Bronchial epithelial cell (primary cell): ENCODE data around the gene CXCL3. TPM values are rescaled to one million over a fixed set of nuclear protein-coding genes. Genes with fewer than 3 reads are reported as not detected.
A peak's percentile ranks its signal among the peaks of the same experiment; 100 is the strongest.

Experiments used
- DNase-seq: peaks from one replicate; pipeline ENCODE4 v3.0.0-alpha.2; 2010; ENCODE audit warnings: low read depth
- FAIRE-seq: peaks from 2 replicates; lab custom pipeline; 2011; peaks lifted over from hg19 to GRCh38; lab: Jason Lieb, UNC
- H3K27me3 ChIP-seq: 2 replicates; pipeline ENCODE4 v1.5.1; 2011; ENCODE audit warnings: low read length; ENCODE audit not compliant: control insufficient read depth, insufficient read depth
- H3K36me3 ChIP-seq: 2 replicates; pipeline ENCODE4 v1.5.1; 2011; ENCODE audit warnings: low read length; ENCODE audit not compliant: control insufficient read depth, insufficient read depth
- H3K4me3 ChIP-seq: 2 replicates; pipeline ENCODE4 v1.5.1; 2011; ENCODE audit warnings: mild to moderate bottlenecking, low read depth, low read length, control low read depth
- CTCF ChIP-seq: IDR thresholded peaks from 2 replicates; pipeline ENCODE4 v1.5.1; 2011; ENCODE audit warnings: mild to moderate bottlenecking, moderate library complexity, low read length, control low read depth, inconsistent platforms; ENCODE audit not compliant: insufficient read depth, severe bottlenecking
- total RNA-seq: library from RNA; depleted of rRNA; stranded (reverse); fragments of >200 nt; gene quantifications from 2 replicates; pipeline ENCODE4 v1.2.1, GENCODE V29; 2014

The CXCL3 gene
- total RNA-seq, 1 donor from 2014 or later: 0.26 TPM

DNA sequence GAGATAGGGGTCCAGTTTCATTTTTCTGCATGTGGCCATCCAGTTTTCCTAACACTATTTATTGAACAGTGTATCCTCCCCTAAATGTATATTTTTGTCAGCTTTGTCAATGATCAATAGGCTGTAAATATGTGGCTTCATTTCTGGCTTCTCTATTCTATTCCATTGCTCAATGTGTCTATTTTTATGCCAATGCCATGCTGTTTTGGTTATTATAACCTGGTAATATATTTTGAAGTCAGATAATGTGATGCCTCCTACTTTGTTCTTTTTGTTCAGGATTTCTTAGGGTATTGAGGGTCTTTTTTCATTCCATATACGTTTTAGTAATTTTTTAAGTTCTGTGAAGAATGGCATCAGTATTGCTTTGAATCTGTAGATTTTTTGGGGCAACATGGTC is 8.7 kb upstream of the CXCL3 start:
- TF ChIP-seq CTCF: no peak
- Histone ChIP-seq H3K36me3 (no peaks in the 10 kb centered on the region), H3K27me3 (no peaks in the 10 kb centered on the region), H3K4me3 (no peak overlapping the region)
- no peak for DNase-seq
- no peak for FAIRE-seq

GRCh38 chr4:74045772-74046171 is 7.3 kb upstream of the CXCL3 start:
- no peaks in the 10 kb centered on the region for H3K27me3 ChIP-seq
- TF ChIP-seq CTCF: no peak
- H3K4me3 ChIP-seq: no peak overlapping the region

GRCh38 chr4:74045247-74045646 is 6.8 kb upstream of the CXCL3 start:
- no peak for TF ChIP-seq CTCF
- Histone ChIP-seq H3K36me3 (no peaks in the 10 kb centered on the region), H3K27me3 (no peaks in the 10 kb centered on the region), H3K4me3 (no peak overlapping the region)
- DNase-seq: no peak
- no peak for FAIRE-seq

More at GRCh38 chr4:74045772-74046171, 7.3 kb upstream of the CXCL3 start:
- FAIRE-seq (no peak), DNase-seq (no peak)
- no peaks in the 10 kb centered on the region for H3K36me3 ChIP-seq

DNA sequence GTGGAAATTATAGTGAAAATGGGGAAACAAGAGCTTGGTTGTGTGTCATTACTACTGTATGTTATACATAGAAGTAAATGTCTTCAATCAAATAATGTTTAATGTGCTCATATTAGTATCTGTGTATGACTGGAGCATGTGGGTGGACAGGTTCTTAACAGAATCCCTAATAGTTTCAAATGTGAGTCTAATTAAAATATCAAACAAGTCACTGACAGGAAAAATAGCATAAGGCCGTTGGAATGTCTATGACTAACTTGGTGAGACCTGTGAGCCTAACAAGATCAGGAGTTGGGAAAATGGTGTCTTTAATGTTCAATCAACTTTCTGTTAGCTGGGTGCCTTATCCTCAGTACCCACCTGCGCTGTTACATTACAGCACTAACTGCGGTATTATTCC is 6.2 kb upstream of the CXCL3 start:
- Histone ChIP-seq H3K4me3 (no peak overlapping the region), H3K36me3 (no peaks in the 10 kb centered on the region), H3K27me3 (no peaks in the 10 kb centered on the region)
- DNase-seq (peak; percentile 95), FAIRE-seq (no peak)
- no peak for TF ChIP-seq CTCF

DNA sequence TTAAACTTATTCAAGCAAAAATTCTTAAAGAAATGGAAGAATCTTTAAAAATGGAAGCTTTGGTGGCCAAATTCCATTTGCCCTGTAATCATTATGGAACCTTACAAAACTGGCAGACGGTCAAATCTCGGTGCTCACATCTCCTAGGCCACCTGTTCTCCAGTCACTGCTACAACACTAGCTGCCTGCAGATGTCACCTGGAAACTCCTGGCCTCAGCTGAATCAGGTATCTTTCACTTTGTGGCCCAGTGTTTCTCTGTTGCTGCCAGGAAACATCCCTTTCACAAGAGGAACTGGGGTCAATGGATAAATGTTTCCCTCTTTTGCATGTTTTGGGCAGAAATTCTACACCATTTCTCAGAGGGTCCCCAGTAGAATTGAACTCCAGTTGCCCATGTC is 4.2 kb upstream of the CXCL3 start:
- TF ChIP-seq CTCF: no peak

DNA sequence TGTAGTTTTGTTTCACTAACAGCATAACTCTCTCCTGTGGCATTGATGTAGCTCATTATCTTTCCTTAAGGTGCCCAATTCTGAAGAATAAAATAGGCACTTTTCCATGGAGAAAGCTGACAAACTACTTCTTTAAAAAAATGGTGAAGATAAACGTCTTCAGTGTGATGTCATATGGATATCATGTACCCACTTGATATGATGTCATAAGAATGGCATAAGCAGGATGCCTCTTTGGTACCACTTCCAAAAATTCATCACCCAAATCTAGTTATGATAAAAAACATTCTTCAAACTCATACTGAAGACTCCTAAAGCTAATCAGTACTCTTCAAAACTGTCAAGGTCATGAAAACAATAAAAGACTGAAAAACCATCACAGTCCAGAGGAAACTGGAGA is 2.9 kb upstream of the CXCL3 start:
- FAIRE-seq (no peak), DNase-seq (no peak)
- no peak for TF ChIP-seq CTCF
- H3K27me3 ChIP-seq: no peaks in the 10 kb centered on the region
- H3K4me3 ChIP-seq: no peak overlapping the region
- H3K36me3 ChIP-seq: no peaks in the 10 kb centered on the region

More for the DNA sequence above, 4.2 kb upstream of the CXCL3 start:
- no peak for DNase-seq
- no peak for FAIRE-seq
- Histone ChIP-seq H3K4me3 (no peak overlapping the region), H3K36me3 (no peaks in the 10 kb centered on the region), H3K27me3 (no peaks in the 10 kb centered on the region)
